Body of pancreas (tissue), 4 donors: Measurements from ENCODE around the gene SPON2. TPM values are rescaled to one million over a fixed set of nuclear protein-coding genes. Genes with fewer than 3 reads are reported as not detected.

Experiments
- ATAC-seq: fragments of 150-250 bp; one replicate; pipeline ENCODE4 v1.9.1; 2016
- DNase-seq, 4 donors: peaks; one replicate each; pipeline ENCODE4 v3.0.0-alpha.2; 2019
- H3K27ac ChIP-seq, 4 donors: fragments of 200-600 bp; sonication (generic); 1 replicate in 3 of 4; 2 replicates in 1 of 4; pipeline versions ENCODE4 v1.5.1 to v1.6.1; 2016 to 2019; ENCODE audit warnings: mild to moderate bottlenecking in 1 of 4, mixed read lengths in 1 of 4, moderate library complexity in 1 of 4
- H3K27me3 ChIP-seq, 2 donors: fragments of 200-600 bp; sonication (generic); one replicate each; pipeline ENCODE4 v1.6.0; 2016; ENCODE audit warnings: mild to moderate bottlenecking in 1 of 2
- H3K36me3 ChIP-seq, 2 donors: fragments of 200-600 bp; sonication (generic); replicated peaks in 1 of 2; 2 replicates each; pipeline ENCODE4 v1.5.1; 2016; ENCODE audit warnings: low read depth in 2 of 2; ENCODE audit not compliant: insufficient read depth in 1 of 2
- H3K4me1 ChIP-seq: fragments of 200-600 bp; sonication (generic); one replicate; pipeline ENCODE4 v1.6.0; 2016
- H3K4me3 ChIP-seq, 2 donors: fragments of 200-600 bp; sonication (generic); 1 replicate in 1 of 2; 2 replicates in 1 of 2; pipeline ENCODE4 v1.5.1; 2016 to 2019
- H3K9me3 ChIP-seq, 3 donors: fragments of 200-600 bp; sonication (generic); 1 replicate in 2 of 3; 2 replicates in 1 of 3; pipeline ENCODE4 v1.5.1; 2016
- CTCF ChIP-seq, 7 experiments: fragments of 450-650 bp in 4 of 7; fragments of 200-600 bp in 3 of 7; sonication (generic) in 3 of 7; IDR thresholded peaks; one replicate each; pipeline ENCODE4 v1.5.1; 2016 to 2019; ENCODE audit warnings: antibody characterized with exemption in 7 of 7
- POLR2A ChIP-seq, 3 donors: fragments of 450-650 bp; IDR thresholded peaks; one replicate each; pipeline ENCODE4 v1.6.1; 2016; ENCODE audit warnings: antibody characterized with exemption in 3 of 3, mild to moderate bottlenecking in 2 of 3
- WGBS, 2 donors: methylation state at CpG; one replicate each; pipeline ENCODE4 v1.1.5; 2017; 5-methylcytosine and 5-hydroxymethylcytosine counted together
- intact Hi-C: fragments of 100-400 bp; cut with DNase I; formaldehyde crosslinking; loops from one replicate; pipeline ENCODE4 v1.15.1; 2023
- total RNA-seq, 2 donors: library from RNA; depleted of rRNA; stranded (reverse); fragments of >200 nt; gene quantifications; one replicate each; pipeline ENCODE4 v1.1.0, GENCODE V29; 2016

The SPON2 gene
- total RNA-seq, 2 donors from 2014 or later, result 25.4 to 33.5 TPM

- Histone ChIP-seq H3K36me3 (peaks cover 4 to 12% of the 10 kb centered on the region in 2 donors), H3K4me3 (no peak overlapping the region), H3K9me3 (no peaks in the 10 kb centered on the region), H3K4me1 (peaks cover 59% of the 10 kb centered on the region), H3K27me3 (no peaks in the 10 kb centered on the region), H3K27ac (peak overlapping the region in 2 of 4 donors; percentile 8 to 49)
- ATAC-seq (no peak), DNase-seq (peak in 3 of 4 donors; percentile 35 to 50 (median 39))
- TF ChIP-seq POLR2A (IDR thresholded peaks at IDR 0.05) (no peak), CTCF (IDR thresholded peaks at IDR 0.05) (peak in 1 of 7 experiments; percentile 13)
- WGBS, 2 donors, result 76 to 90% methylated on average over 23 to 31 of the region's 31 CpGs
- intact Hi-C loops, result no loop called here
Observed at GRCh38 chr4:1208970-1209704, 36.8 kb upstream of the SPON2 start.

GRCh38 chr4:1208266-1208961 is 36.0 kb upstream of the SPON2 start:
- DNase-seq (peak in 3 of 4 donors; percentile 18 to 21 (median 20)), ATAC-seq (no peak)
- Histone ChIP-seq H3K4me3 (no peak overlapping the region), H3K27me3 (no peaks in the 10 kb centered on the region), H3K9me3 (no peaks in the 10 kb centered on the region), H3K4me1 (peaks cover 57% of the 10 kb centered on the region), H3K27ac (peak overlapping the region in 3 of 4 donors; percentile 14 to 55 (median 49)), H3K36me3 (peaks cover 4 to 12% of the 10 kb centered on the region in 2 donors)
- intact Hi-C loops, result no loop called here
- WGBS, 2 donors, result 72 to 83% methylated on average over 27 to 35 of the region's 37 CpGs
- no peak for TF ChIP-seq POLR2A (IDR thresholded peaks at IDR 0.05)
- no peak for TF ChIP-seq CTCF (IDR thresholded peaks at IDR 0.05)

- peaks cover 50% of the 10 kb centered on the region for H3K4me1 ChIP-seq
- H3K36me3 ChIP-seq, result peaks cover 0 to 5% of the 10 kb centered on the region in 2 donors
- TF ChIP-seq CTCF (IDR thresholded peaks at IDR 0.05) (no peak), POLR2A (IDR thresholded peaks at IDR 0.05) (no peak)
- intact Hi-C loops, result no loop called here
- no peaks in the 10 kb centered on the region for H3K27me3 ChIP-seq
- ATAC-seq, result peak; percentile 57
- peak overlapping the region in 3 of 4 donors; percentile 14 to 55 (median 49) for H3K27ac ChIP-seq
- H3K9me3 ChIP-seq, result no peaks in the 10 kb centered on the region
- H3K4me3 ChIP-seq, result no peak overlapping the region
- DNase-seq, result peak; percentile 59 to 80 (median 74)
- 50 to 69% methylated on average over 21 to 29 of the region's 31 CpGs for WGBS, 2 donors
Observed at GRCh38 chr4:1207603-1208265, 35.4 kb upstream of the SPON2 start.

- DNase-seq (peak in 3 of 4 donors; percentile 1 to 13 (median 7)), ATAC-seq (no peak)
- Histone ChIP-seq H3K27me3 (no peaks in the 10 kb centered on the region), H3K9me3 (no peaks in the 10 kb centered on the region), H3K36me3 (no peaks in the 10 kb centered on the region), H3K27ac (no peak overlapping the region), H3K4me1 (peaks cover 44% of the 10 kb centered on the region), H3K4me3 (no peak overlapping the region)
- no peak for TF ChIP-seq CTCF (IDR thresholded peaks at IDR 0.05)
- TF ChIP-seq POLR2A (IDR thresholded peaks at IDR 0.05), result no peak
- intact Hi-C loops, result no loop called here
- WGBS, 2 donors, result 93% methylated on average over 12 of the region's 12 CpGs; no CpG with 5 or more reads in 1 of the 2 donors
Observed at GRCh38 chr4:1207157-1207470, 34.7 kb upstream of the SPON2 start.
